ENCODE data around the gene PITHD1. TPM values are rescaled to one million over a fixed set of nuclear protein-coding genes. Genes with fewer than 3 reads are reported as not detected.

The PITHD1 gene
- total and polyA plus RNA-seq, 10 of the 15 experiments (the other 5 are each of a cell fraction or from before 2014, with no cell fraction given) = 23.7 to 82.2 (median 67.0) TPM

- TF ChIP-seq ZBTB40 (IDR thresholded peaks at IDR 0.05; ENCODE audit: borderline replicate concordance) (no peak; the same call in 1 of the 2 replicates), JUND (IDR thresholded peaks at IDR 0.05; ENCODE audit: low read depth, low read length) (no peak), CEBPZ (IDR thresholded peaks at IDR 0.05; ENCODE audit: low read depth, low read length) (no peak), BMI1 (IDR thresholded peaks at IDR 0.05; ENCODE audit: borderline replicate concordance) (no peak), EGR1 (IDR thresholded peaks at IDR 0.05; ENCODE audit: borderline replicate concordance in 1 of 2, low read depth in 2 of 2, low read length in 2 of 2) (peak in 1 of 2 experiments; percentile 71; a peak in 2 of 3 replicates), ATF2 (IDR thresholded peaks at IDR 0.05; ENCODE audit: low read length) (no peak), FOS (IDR thresholded peaks at IDR 0.05; ENCODE audit: borderline replicate concordance, extremely low read depth, insufficient read length) (no peak), BHLHE40 (IDR thresholded peaks at IDR 0.05; ENCODE audit: borderline replicate concordance in 1 of 2, low read depth in 2 of 2, low read length in 1 of 2) (peak; percentile 42 to 58; a peak in 2 of 4 replicates), ZBTB11 (CRISPR knock-in tag; IDR thresholded peaks at IDR 0.05) (no peak), IRF5 (IDR thresholded peaks at IDR 0.05; ENCODE audit: borderline replicate concordance) (no peak), IRF4 (IDR thresholded peaks at IDR 0.05; ENCODE audit: low read depth, low read length) (no peak)
Measured at GRCh38 chr1:23800400-23801337, 22.5 kb downstream of the PITHD1 start, which contains the start of gene GALE (continued).

Measured in GM12878 (cell line).